HCT116 (cell line): ENCODE data around the gene GLP2R. TPM values are rescaled to one million over a fixed set of nuclear protein-coding genes. Genes with fewer than 3 reads are reported as not detected.

Experiments
- ATAC-seq: fragments of 200-7000 bp; cut with Tn5 transposase; 2 replicates; pipeline ENCODE4 v1.9.1; 2020; ENCODE audit warnings: mild to moderate bottlenecking, moderate library complexity
- BruUV-seq: library from RNA; stranded (reverse); fragments of 400-500 nt; replicated peaks from 2 replicates; lab custom pipeline; 2021; lab: Mats Ljungman, UMichigan
- CTCF ChIA-PET: fragments of 300-600 bp; sonication (Branson Sonifier 250); formaldehyde crosslinking; loops from one replicate; lab custom pipeline; 2021; ENCODE audit warnings: antibody characterized with exemption; lab: Charles Lee
- POLR2A ChIA-PET: fragments of 300-600, 350-600 bp; sonication (Branson Sonifier 250); formaldehyde crosslinking; loops from one replicate; lab custom pipeline; 2021; ENCODE audit warnings: antibody characterized with exemption; lab: Charles Lee
- RAD21 ChIA-PET, 2 experiments: fragments of 300-600 bp; sonication (Branson Sonifier 250); formaldehyde crosslinking; loops; one replicate each; lab custom pipeline; 2023; ENCODE audit warnings: low total read pairs in 2 of 2; ENCODE audit not compliant: uncharacterized antibody in 2 of 2, unreplicated experiment in 2 of 2, low non-redundant PET in 1 of 2; lab: Charles Lee
- DNase-seq: peaks from one replicate; pipeline ENCODE4 v3.0.0-alpha.2; 2010; ENCODE audit warnings: low read depth, low spot score
- H2AFZ ChIP-seq: fragments of 200-600 bp; shearing (Covaris generic), sonication (generic); 2 replicates; pipeline ENCODE4 v1.6.1; 2017; ENCODE audit warnings: low read depth, mixed run types, mixed read lengths, antibody characterized with exemption, low read length; ENCODE audit not compliant: poor library complexity, severe bottlenecking
- H3K27ac ChIP-seq: 2 replicates; pipeline ENCODE4 v1.5.1; 2012; ENCODE audit warnings: low read depth, low read length
- H3K27me3 ChIP-seq: fragments of 200-600 bp; sonication (generic); 2 replicates; pipeline ENCODE4 v1.6.1; 2016; ENCODE audit warnings: mixed run types, low read length, mixed read lengths; ENCODE audit not compliant: insufficient read depth
- H3K36me3 ChIP-seq, 2 experiments: fragments of 200-500 bp in 1 of 2; fragments of 200-600 bp in 1 of 2; sonication (Bioruptor generic) in 1 of 2; sonication (generic) in 1 of 2; 2 replicates each; pipeline versions ENCODE4 v1.5.1 to v1.6.1; 2014 to 2016; ENCODE audit warnings: low read length in 2 of 2, inconsistent platforms in 1 of 2, mixed read lengths in 1 of 2, mixed run types in 1 of 2; ENCODE audit not compliant: insufficient read depth in 2 of 2, control insufficient read depth in 1 of 2
- H3K4me1 ChIP-seq, 2 experiments: fragments of 200-600 bp in 1 of 2; sonication (generic) in 1 of 2; 2 replicates each; pipeline versions ENCODE4 v1.5.1 to v1.6.1; 2012 to 2017; ENCODE audit warnings: low read length in 2 of 2, inconsistent platforms in 1 of 2, mild to moderate bottlenecking in 1 of 2, mixed read lengths in 1 of 2, mixed run types in 1 of 2, moderate library complexity in 1 of 2; ENCODE audit not compliant: insufficient read depth in 2 of 2, control insufficient read depth in 1 of 2
- H3K4me2 ChIP-seq: fragments of 200-600 bp; sonication (generic); 2 replicates; pipeline ENCODE4 v1.6.1; 2017; ENCODE audit warnings: mixed run types, low read length, mixed read lengths
- H3K4me3 ChIP-seq, 2 experiments: fragments of 200-600 bp in 1 of 2; sonication (generic) in 1 of 2; replicated peaks in 1 of 2; 2 replicates each; pipeline ENCODE4 v1.5.1; 2011 to 2016; ENCODE audit warnings: low read length in 2 of 2, control low read depth in 1 of 2, low read depth in 1 of 2, mild to moderate bottlenecking in 1 of 2, mixed read lengths in 1 of 2, mixed run types in 1 of 2
- H3K79me2 ChIP-seq: fragments of 200-600 bp; sonication (generic); 2 replicates; pipeline ENCODE4 v1.6.1; 2017; ENCODE audit warnings: mild to moderate bottlenecking, mixed run types, low read length, moderate library complexity, mixed read lengths; ENCODE audit not compliant: insufficient read depth
- H3K9ac ChIP-seq: fragments of 200-600 bp; sonication (generic); 2 replicates; pipeline ENCODE4 v1.6.1; 2016; ENCODE audit warnings: low read length, mixed read lengths
- H3K9me2 ChIP-seq: fragments of 200-600 bp; sonication (generic), shearing (Covaris generic); 2 replicates; pipeline ENCODE4 v1.6.1; 2017; ENCODE audit warnings: mixed run types, mild to moderate bottlenecking, moderate library complexity; ENCODE audit not compliant: insufficient read depth
- H3K9me3 ChIP-seq, 2 experiments: fragments of 200-500 bp in 1 of 2; fragments of 200-600 bp in 1 of 2; sonication (Bioruptor generic) in 1 of 2; sonication (generic) in 1 of 2; 2 replicates each; pipeline ENCODE4 v1.6.1; 2014 to 2017; ENCODE audit warnings: low read length in 2 of 2, mixed read lengths in 2 of 2, inconsistent platforms in 1 of 2, low read depth in 1 of 2, mild to moderate bottlenecking in 1 of 2, mixed run types in 1 of 2, moderate library complexity in 1 of 2; ENCODE audit not compliant: control insufficient read depth in 1 of 2, insufficient read depth in 1 of 2
- H4K20me1 ChIP-seq: fragments of 200-600 bp; sonication (generic), shearing (Covaris generic); 2 replicates; pipeline ENCODE4 v1.6.1; 2017; ENCODE audit warnings: mixed run types, mild to moderate bottlenecking, moderate library complexity; ENCODE audit not compliant: insufficient read depth
- CBX3 ChIP-seq: IDR thresholded peaks from 2 replicates; pipeline ENCODE4 v1.6.1; 2012; ENCODE audit warnings: low read depth
- CEBPB ChIP-seq: IDR thresholded peaks from 2 replicates; pipeline ENCODE4 v1.6.1; 2012; ENCODE audit warnings: low read depth
- CTCF ChIP-seq, 3 experiments: fragments of 200-600 bp in 1 of 3; sonication (generic) in 1 of 3; IDR thresholded peaks in 2 of 3; conservative IDR thresholded peaks in 1 of 3; 2 replicates each; pipeline ENCODE4 v1.5.1; 2012 to 2017; ENCODE audit warnings: low read depth in 2 of 3, low read length in 2 of 3, antibody characterized with exemption in 1 of 3, borderline replicate concordance in 1 of 3, control low read depth in 1 of 3, mild to moderate bottlenecking in 1 of 3, mixed read lengths in 1 of 3, mixed run types in 1 of 3, moderate library complexity in 1 of 3; ENCODE audit not compliant: insufficient read depth in 1 of 3
- EGR1 ChIP-seq: IDR thresholded peaks from 2 replicates; pipeline ENCODE4 v1.6.1; 2012; ENCODE audit warnings: low read depth
- ELF1 ChIP-seq: IDR thresholded peaks from 2 replicates; pipeline ENCODE4 v1.6.1; 2012; ENCODE audit warnings: low read depth, borderline replicate concordance
- FOSL1 ChIP-seq: IDR thresholded peaks from 2 replicates; pipeline ENCODE4 v1.6.1; 2012; ENCODE audit warnings: low read depth
- JUND ChIP-seq: IDR thresholded peaks from 2 replicates; pipeline ENCODE4 v1.6.1; 2012
- MAX ChIP-seq: IDR thresholded peaks from 2 replicates; pipeline ENCODE4 v1.6.1; 2012
- POLR2AphosphoS5 ChIP-seq: IDR thresholded peaks from 2 replicates; pipeline ENCODE4 v1.6.1; 2011; ENCODE audit warnings: mild to moderate bottlenecking, low read depth, low read length, moderate library complexity
- RAD21 ChIP-seq: IDR thresholded peaks from 2 replicates; pipeline ENCODE4 v1.6.1; 2012; ENCODE audit warnings: low read depth, mild to moderate bottlenecking
- SP1 ChIP-seq: IDR thresholded peaks from 2 replicates; pipeline ENCODE4 v1.6.1; 2012; ENCODE audit warnings: low read depth
- SRF ChIP-seq: IDR thresholded peaks from 2 replicates; pipeline ENCODE4 v1.6.1; 2012; ENCODE audit warnings: low read depth
- YY1 ChIP-seq: IDR thresholded peaks from 2 replicates; pipeline ENCODE4 v1.6.1; 2011; ENCODE audit warnings: low read length, low read depth, moderate library complexity, mild to moderate bottlenecking; ENCODE audit not compliant: insufficient replicate concordance; ENCODE audit errors: extremely low read depth
- ZFX ChIP-seq: fragments of 450-650 bp; IDR thresholded peaks from 2 replicates; pipeline ENCODE4 v1.6.1; 2017
- ZNF274 ChIP-seq: fragments of 200-500 bp; sonication (Bioruptor generic); IDR thresholded peaks from 2 replicates; pipeline ENCODE4 v1.6.1; 2014; ENCODE audit warnings: mild to moderate bottlenecking, low read depth, low read length, inconsistent platforms
- intact Hi-C: fragments of 100-400 bp; cut with micrococcal nuclease; formaldehyde crosslinking; loops from 2 replicates; pipeline ENCODE4 v1.10.0; 2022
- total RNA-seq: library from RNA; stranded (reverse); gene quantifications from one replicate; pipeline ENCODE4 v1.2.1, GENCODE V29; 2021; ENCODE audit not compliant: unreplicated experiment
- TF ChIP-seq, protein P1 (sequence below): IDR thresholded peaks from 2 replicates; pipeline ENCODE4 v1.6.1; 2012; ENCODE audit warnings: low read depth
- TF ChIP-seq, protein P2 (sequence below): IDR thresholded peaks from 2 replicates; pipeline ENCODE4 v1.6.1; 2011; ENCODE audit warnings: mild to moderate bottlenecking, low read length, moderate library complexity; ENCODE audit not compliant: insufficient replicate concordance; ENCODE audit errors: extremely low read depth

The GLP2R gene
- total RNA-seq, 1 experiment from 2014 or later, result not detected

- H3K9ac ChIP-seq, result no peak overlapping the region
- H2AFZ ChIP-seq, result no peak overlapping the region
- no peaks in the 10 kb centered on the region for H3K9me3 ChIP-seq
- H3K9me2 ChIP-seq, result no peaks in the 10 kb centered on the region
- intact Hi-C loops, result no loop called here
- H4K20me1 ChIP-seq, result no peaks in the 10 kb centered on the region
- CTCF ChIA-PET, result interaction anchor here (0.8 kb wide), 1 partner anchor 11 kb away, joined by 3 read pairs; no protein-coding TSS in a partner anchor
- no peak overlapping the region for H3K27ac ChIP-seq
- TF ChIP-seq CTCF (IDR thresholded peaks at IDR 0.05 in 2 of 3, conservative IDR thresholded peaks at IDR 0.05 in 1 of 3; ENCODE audit: borderline replicate concordance in 1 of 3, insufficient read depth in 1 of 3, low read depth in 2 of 3, low read length in 2 of 3), result no peak
- TF ChIP-seq CEBPB, result no peak
- TF ChIP-seq MAX, result no peak
- no peak for TF ChIP-seq ZNF274
- no peak for TF ChIP-seq YY1
- TF ChIP-seq JUND, result no peak
- no peak for TF ChIP-seq RAD21
- TF ChIP-seq SP1, result no peak
- no peak for TF ChIP-seq ELF1
- no peak for TF ChIP-seq ZFX
- TF ChIP-seq, protein P1, sequence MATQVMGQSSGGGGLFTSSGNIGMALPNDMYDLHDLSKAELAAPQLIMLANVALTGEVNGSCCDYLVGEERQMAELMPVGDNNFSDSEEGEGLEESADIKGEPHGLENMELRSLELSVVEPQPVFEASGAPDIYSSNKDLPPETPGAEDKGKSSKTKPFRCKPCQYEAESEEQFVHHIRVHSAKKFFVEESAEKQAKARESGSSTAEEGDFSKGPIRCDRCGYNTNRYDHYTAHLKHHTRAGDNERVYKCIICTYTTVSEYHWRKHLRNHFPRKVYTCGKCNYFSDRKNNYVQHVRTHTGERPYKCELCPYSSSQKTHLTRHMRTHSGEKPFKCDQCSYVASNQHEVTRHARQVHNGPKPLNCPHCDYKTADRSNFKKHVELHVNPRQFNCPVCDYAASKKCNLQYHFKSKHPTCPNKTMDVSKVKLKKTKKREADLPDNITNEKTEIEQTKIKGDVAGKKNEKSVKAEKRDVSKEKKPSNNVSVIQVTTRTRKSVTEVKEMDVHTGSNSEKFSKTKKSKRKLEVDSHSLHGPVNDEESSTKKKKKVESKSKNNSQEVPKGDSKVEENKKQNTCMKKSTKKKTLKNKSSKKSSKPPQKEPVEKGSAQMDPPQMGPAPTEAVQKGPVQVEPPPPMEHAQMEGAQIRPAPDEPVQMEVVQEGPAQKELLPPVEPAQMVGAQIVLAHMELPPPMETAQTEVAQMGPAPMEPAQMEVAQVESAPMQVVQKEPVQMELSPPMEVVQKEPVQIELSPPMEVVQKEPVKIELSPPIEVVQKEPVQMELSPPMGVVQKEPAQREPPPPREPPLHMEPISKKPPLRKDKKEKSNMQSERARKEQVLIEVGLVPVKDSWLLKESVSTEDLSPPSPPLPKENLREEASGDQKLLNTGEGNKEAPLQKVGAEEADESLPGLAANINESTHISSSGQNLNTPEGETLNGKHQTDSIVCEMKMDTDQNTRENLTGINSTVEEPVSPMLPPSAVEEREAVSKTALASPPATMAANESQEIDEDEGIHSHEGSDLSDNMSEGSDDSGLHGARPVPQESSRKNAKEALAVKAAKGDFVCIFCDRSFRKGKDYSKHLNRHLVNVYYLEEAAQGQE, result no peak
- no peak for TF ChIP-seq CBX3
- no peak for TF ChIP-seq FOSL1
- no peak for TF ChIP-seq EGR1
- TF ChIP-seq POLR2AphosphoS5, result no peak
- TF ChIP-seq, protein P2, sequence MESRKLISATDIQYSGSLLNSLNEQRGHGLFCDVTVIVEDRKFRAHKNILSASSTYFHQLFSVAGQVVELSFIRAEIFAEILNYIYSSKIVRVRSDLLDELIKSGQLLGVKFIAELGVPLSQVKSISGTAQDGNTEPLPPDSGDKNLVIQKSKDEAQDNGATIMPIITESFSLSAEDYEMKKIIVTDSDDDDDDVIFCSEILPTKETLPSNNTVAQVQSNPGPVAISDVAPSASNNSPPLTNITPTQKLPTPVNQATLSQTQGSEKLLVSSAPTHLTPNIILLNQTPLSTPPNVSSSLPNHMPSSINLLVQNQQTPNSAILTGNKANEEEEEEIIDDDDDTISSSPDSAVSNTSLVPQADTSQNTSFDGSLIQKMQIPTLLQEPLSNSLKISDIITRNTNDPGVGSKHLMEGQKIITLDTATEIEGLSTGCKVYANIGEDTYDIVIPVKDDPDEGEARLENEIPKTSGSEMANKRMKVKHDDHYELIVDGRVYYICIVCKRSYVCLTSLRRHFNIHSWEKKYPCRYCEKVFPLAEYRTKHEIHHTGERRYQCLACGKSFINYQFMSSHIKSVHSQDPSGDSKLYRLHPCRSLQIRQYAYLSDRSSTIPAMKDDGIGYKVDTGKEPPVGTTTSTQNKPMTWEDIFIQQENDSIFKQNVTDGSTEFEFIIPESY, result no peak
- no peak for TF ChIP-seq SRF
- BruUV-seq, result no TSS peak
- H3K4me1 ChIP-seq, result no peaks in the 10 kb centered on the region
- peaks cover 6% of the 10 kb centered on the region; the same call in 1 of the 2 replicates for H3K27me3 ChIP-seq
- H3K4me2 ChIP-seq, result no peak overlapping the region
- H3K79me2 ChIP-seq, result no peaks in the 10 kb centered on the region
- no peak for ATAC-seq
- POLR2A ChIA-PET, result no interaction called here
- H3K36me3 ChIP-seq, result no peaks in the 10 kb centered on the region
- DNase-seq, result no peak
- RAD21 ChIA-PET, result no interaction called here
- H3K4me3 ChIP-seq, result no peak overlapping the region
Observed at GRCh38 chr17:9935408-9935807, 109.7 kb downstream of the GLP2R start.
